ENCODE measurements around the gene FLNC.

DNA sequence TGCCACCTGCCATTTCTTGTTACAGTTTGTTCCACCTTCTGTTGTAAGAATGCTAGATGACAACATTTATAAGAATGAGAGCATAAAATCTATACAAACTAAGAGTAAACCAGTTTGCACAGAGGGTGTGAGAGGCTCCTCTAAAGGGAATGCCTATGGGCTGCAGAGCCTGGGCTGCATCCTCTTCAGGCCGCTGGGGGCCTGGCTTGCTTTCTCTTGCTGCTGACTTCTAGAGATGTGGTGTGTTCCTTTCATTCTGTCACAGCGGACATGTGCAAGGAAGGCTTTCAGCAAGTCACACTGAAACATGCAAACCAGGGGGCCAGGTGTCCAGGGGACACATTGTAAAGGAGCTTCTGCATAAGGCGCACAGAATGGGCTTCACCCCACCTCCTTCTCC, 25.4 kb downstream of the FLNC start:
- no peak for TF ChIP-seq CTCF (IDR thresholded peaks at IDR 0.05)
- TF ChIP-seq POLR2A (IDR thresholded peaks at IDR 0.05), result no peak
